GM12878 (cell line): Measurements from ENCODE around the gene TREH.
"Not testable (repeated sequence)": the region's sequence is repeated elsewhere in the genome, so short reads cannot be mapped to it uniquely, and the experiment has no call there.

ENCODE experiments used
- POLR2AphosphoS5 ChIP-seq: IDR thresholded peaks from 2 replicates; pipeline ENCODE4 v1.6.1; 2011; ENCODE audit warnings: mild to moderate bottlenecking, low read length, inconsistent platforms
- RCOR1 ChIP-seq: conservative IDR thresholded peaks from 2 replicates; pipeline ENCODE4 v1.6.1; 2012; ENCODE audit warnings: low read depth, low read length, improper control_type of control experiment
- RFX5 ChIP-seq: IDR thresholded peaks from 2 replicates; pipeline ENCODE4 v1.6.1; 2011; ENCODE audit warnings: low read depth, low read length, improper control_type of control experiment
- SMAD5 ChIP-seq: IDR thresholded peaks from 2 replicates; pipeline ENCODE4 v1.6.1; 2016; ENCODE audit warnings: antibody characterized with exemption, low read depth
- SREBF1 ChIP-seq: IDR thresholded peaks from 2 replicates; pipeline ENCODE4 v1.6.1; 2012; ENCODE audit warnings: mild to moderate bottlenecking, low read length
- YY1 ChIP-seq: IDR thresholded peaks from 2 replicates; pipeline ENCODE4 v1.6.1; 2011; ENCODE audit warnings: low read depth, mild to moderate bottlenecking, low read length
- ZZZ3 ChIP-seq: IDR thresholded peaks from 2 replicates; pipeline ENCODE4 v1.6.1; 2011; ENCODE audit warnings: low read depth; ENCODE audit not compliant: control insufficient read depth, insufficient read length
- TF ChIP-seq, protein P1 (sequence below), 3 experiments: IDR thresholded peaks in 2 of 3; conservative IDR thresholded peaks in 1 of 3; 2 replicates each; pipeline ENCODE4 v1.5.1; 2011; ENCODE audit warnings: low read depth in 3 of 3, low read length in 3 of 3, mild to moderate bottlenecking in 3 of 3, control low read depth in 2 of 3, moderate library complexity in 2 of 3, inconsistent platforms in 1 of 3, mixed read lengths in 1 of 3; ENCODE audit not compliant: control insufficient read depth in 2 of 3, insufficient read depth in 1 of 3; ENCODE audit errors: extremely low read depth in 1 of 3

GRCh38 chr11:118718562-118718961 lies 39.1 kb upstream of the TREH start:
- TF ChIP-seq RFX5, RCOR1, SREBF1, POLR2AphosphoS5, ZZZ3, YY1, SMAD5: not testable (repeated sequence)
- TF ChIP-seq, protein P1, sequence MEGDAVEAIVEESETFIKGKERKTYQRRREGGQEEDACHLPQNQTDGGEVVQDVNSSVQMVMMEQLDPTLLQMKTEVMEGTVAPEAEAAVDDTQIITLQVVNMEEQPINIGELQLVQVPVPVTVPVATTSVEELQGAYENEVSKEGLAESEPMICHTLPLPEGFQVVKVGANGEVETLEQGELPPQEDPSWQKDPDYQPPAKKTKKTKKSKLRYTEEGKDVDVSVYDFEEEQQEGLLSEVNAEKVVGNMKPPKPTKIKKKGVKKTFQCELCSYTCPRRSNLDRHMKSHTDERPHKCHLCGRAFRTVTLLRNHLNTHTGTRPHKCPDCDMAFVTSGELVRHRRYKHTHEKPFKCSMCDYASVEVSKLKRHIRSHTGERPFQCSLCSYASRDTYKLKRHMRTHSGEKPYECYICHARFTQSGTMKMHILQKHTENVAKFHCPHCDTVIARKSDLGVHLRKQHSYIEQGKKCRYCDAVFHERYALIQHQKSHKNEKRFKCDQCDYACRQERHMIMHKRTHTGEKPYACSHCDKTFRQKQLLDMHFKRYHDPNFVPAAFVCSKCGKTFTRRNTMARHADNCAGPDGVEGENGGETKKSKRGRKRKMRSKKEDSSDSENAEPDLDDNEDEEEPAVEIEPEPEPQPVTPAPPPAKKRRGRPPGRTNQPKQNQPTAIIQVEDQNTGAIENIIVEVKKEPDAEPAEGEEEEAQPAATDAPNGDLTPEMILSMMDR (IDR thresholded peaks at IDR 0.05 in 2 of 3, conservative IDR thresholded peaks at IDR 0.05 in 1 of 3; ENCODE audit: control insufficient read depth in 2 of 3, extremely low read depth in 1 of 3, insufficient read depth in 1 of 3, low read depth in 3 of 3, low read length in 3 of 3) = not testable (repeated sequence)
